ENCODE data around the gene TM4SF18.
"Not testable (repeated sequence)": the region's sequence is repeated elsewhere in the genome, so short reads cannot be mapped to it uniquely, and the experiment has no call there.

Gene TM4SF18

GRCh38 chr3:149368674-149369497 is 35.5 kb upstream of the TM4SF18 start:
- in situ Hi-C loops (cut with HindIII; ENCODE audit: low sequenced_read_pairs): no loop called here

- in situ Hi-C loops (cut with HindIII; ENCODE audit: low sequenced_read_pairs): no loop called here
These were observed 34.8 kb upstream of the TM4SF18 start for GRCh38 chr3:149368201-149368673.

DNA sequence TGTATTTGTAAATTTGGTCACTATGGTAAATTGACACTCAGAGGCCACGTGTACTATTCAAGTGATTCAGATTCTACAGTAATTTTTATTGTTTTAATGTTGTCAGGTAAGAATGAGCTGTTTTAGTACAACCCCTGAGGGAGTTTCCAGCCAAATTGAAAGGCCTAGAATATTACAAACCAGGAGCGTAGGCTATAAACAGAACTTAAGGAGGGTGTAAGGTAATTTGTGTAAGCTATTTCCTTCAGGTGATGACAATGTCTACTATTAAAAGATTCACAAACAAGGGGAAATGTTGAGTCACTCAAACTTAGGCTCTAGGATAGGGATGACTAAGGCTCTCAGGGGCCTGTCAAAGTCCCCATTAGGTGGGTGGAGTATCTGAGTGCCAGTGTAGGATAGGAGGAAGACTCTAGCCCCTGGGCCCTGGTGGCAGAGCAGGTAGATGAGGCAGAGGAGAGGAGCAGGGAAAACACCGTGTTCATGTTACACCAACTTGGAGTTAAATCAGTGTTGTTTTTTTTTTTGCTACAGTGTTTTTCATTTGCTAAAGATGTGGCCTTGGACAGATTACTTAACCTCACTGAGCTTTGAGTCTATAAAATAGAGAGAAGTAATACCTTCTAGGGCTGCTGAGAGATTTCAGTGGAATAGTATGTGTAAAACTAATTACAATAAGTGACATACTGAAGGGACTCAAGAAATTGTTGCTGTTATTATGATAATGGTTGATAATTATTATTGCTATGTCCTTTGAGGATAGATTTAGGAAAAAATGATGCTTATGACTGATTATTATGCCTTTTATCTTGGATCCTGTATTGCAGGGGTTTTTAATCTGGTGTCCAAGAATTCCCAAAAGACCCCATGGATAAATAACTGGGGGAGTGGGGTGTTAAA is 33.8 kb upstream of the TM4SF18 start:
- in situ Hi-C loops (cut with HindIII; ENCODE audit: low sequenced_read_pairs): no loop called here

GRCh38 chr3:149366031-149366430 is 32.6 kb upstream of the TM4SF18 start:
- in situ Hi-C loops (cut with HindIII; ENCODE audit: low sequenced_read_pairs): no loop called here

DNA sequence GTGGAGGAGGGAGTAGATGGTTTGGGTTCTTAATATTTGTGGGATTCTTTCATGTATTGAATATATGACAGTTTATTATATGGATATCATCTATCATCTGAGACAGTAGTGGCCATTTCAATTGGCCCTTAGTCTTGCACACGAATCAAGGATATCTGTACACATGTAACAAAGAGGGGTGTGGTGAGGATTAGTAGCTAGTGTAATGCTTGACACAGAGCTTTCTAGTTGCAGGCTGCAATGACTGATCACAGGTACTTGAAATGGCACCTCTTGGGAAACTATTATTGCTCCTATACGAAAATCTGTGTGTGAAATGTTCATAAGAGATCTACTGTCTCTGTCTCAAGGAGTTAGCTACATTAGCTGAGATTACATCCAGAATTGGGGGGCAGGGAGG is 31.2 kb upstream of the TM4SF18 start:
- in situ Hi-C loops (cut with HindIII; ENCODE audit: low sequenced_read_pairs): no loop called here

DNA sequence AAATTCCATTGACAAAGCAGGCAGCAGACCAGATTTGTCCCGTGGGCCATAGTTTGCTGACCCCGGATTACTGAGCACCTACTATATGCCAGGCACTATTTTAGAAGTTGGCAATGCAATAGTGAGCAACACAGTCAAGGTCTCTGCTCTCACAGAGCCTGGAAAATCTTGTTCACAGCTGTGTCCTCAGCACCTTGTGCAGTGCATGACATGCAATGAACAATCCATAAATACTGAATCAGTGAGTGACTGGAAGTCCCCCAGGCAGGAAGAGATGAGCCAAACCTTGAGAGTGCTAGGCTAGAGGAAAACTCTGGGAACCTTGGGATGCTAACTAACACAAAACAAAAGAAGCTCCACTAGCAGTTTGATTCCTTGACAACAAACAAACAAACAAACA is 29.6 kb upstream of the TM4SF18 start:
- in situ Hi-C loops (cut with HindIII; ENCODE audit: low sequenced_read_pairs): no loop called here

DNA sequence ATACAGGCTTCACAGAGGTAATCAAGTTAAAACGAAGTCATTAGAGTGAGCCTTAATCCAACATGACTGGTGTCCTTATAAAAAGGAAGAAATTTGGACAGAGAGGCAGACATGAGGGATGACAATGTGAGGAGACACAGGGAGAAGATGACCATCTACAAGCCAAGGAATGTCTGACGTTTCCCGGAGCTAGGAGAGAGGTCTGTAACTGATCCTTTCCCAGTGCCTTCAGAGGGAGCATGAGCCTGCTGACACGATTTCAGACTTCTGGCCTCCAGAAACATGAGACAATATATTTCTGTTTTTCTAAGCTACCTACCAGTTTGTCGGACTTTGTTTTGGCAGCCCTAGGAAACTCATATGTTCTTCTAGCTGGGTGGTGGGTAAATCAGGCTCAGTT is 28.9 kb upstream of the TM4SF18 start:
- in situ Hi-C loops (cut with HindIII; ENCODE audit: low sequenced_read_pairs): no loop called here

- in situ Hi-C loops (cut with HindIII; ENCODE audit: low sequenced_read_pairs): loop anchor here (10.0 kb wide), 1 partner anchor 108 kb away; no protein-coding TSS in a partner anchor
These were observed 23.2 kb upstream of the TM4SF18 start for GRCh38 chr3:149356630-149357029.

DNA sequence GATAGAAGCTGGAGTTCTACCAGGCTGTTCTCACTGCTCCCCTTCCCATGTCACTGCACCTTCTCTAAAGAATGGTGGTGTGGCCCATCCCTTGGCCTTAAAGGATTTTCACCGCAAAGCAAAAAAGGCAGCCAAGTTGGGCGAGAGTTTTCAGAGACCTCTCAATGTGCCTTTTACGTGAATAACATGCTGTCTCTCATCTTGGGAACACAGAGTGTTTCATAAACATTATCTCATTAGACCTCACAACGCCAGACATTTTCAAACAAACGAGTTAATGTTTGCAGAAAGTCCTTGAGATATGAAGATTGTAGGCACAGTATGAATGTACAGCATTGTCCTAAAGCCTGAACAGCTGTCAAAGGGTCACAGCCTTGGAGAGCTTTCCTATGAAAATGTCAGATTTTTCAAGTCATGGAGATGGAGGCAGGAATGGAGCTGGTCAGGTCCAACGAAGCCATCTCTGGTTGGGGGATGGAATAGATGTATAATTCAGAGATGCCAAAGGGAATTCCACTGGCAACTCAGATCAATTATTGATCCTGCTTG is 22.7 kb upstream of the TM4SF18 start:
- in situ Hi-C loops (cut with HindIII; ENCODE audit: low sequenced_read_pairs): loop anchor here (10.0 kb wide), 1 partner anchor 109 kb away; no protein-coding TSS in a partner anchor

DNA sequence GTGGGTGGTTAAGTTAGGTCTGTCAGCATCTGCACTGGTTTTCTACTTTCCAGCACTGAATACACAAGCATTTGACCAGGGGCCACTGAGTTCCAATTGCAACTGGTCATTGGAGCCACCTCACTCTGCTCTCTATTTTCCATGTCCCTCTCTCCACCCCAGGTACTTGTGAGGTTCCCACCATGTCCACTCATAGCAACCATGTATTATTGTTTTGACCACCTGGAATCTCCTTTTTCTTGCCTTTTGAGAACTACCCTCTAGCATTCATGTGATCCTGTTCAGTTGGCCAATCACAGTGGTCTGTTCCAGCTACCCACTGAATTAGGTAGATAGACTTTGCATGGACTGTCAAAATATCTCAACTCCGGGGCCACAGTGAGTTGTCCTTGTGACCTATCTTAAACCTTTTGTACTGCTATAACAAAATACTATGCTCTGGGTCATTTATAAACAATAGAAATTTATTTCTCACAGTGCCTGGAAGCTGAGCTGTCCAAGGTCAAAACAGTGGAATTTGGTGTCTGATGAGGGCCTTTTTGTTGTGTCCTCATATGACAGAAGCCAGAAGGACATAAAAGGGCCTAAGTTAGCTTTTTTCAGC is 20.2 kb upstream of the TM4SF18 start:
- in situ Hi-C loops (cut with HindIII; ENCODE audit: low sequenced_read_pairs): loop anchor here (10.0 kb wide), 1 partner anchor 111 kb away; no protein-coding TSS in a partner anchor

DNA sequence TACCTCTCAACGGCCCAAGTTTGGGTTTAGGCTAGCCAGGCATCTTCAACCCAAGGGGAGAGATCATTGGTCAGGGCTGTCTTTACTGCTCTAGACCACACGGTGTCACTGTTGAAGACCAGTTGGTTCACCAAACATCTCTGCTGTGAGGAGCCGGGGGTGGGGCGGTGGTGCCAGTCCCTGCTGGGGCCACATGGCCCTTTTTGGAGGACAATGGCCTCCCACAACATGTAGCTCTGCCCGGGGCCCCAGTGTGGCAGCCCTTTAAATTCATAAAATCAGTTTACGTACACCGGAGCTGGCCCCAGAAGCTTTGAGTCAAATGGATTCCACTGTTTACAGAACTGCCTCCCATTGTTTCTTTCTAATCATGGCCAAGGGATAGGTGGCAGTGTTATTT is 19.1 kb upstream of the TM4SF18 start:
- in situ Hi-C loops (cut with HindIII; ENCODE audit: low sequenced_read_pairs): loop anchor here (10.0 kb wide), 1 partner anchor 112 kb away; no protein-coding TSS in a partner anchor

- in situ Hi-C loops (cut with HindIII; ENCODE audit: low sequenced_read_pairs): loop anchor here (5.0 kb wide), 1 partner anchor 33 kb away; the partner anchor contains the start of gene TM4SF1
These were observed 10.5 kb upstream of the TM4SF18 start for GRCh38 chr3:149343951-149344350.

- in situ Hi-C loops (cut with HindIII; ENCODE audit: low sequenced_read_pairs): loop anchor here (5.0 kb wide), 1 partner anchor 35 kb away; the partner anchor contains the start of gene TM4SF1
These were observed 9.3 kb upstream of the TM4SF18 start for GRCh38 chr3:149342413-149343380.

DNA sequence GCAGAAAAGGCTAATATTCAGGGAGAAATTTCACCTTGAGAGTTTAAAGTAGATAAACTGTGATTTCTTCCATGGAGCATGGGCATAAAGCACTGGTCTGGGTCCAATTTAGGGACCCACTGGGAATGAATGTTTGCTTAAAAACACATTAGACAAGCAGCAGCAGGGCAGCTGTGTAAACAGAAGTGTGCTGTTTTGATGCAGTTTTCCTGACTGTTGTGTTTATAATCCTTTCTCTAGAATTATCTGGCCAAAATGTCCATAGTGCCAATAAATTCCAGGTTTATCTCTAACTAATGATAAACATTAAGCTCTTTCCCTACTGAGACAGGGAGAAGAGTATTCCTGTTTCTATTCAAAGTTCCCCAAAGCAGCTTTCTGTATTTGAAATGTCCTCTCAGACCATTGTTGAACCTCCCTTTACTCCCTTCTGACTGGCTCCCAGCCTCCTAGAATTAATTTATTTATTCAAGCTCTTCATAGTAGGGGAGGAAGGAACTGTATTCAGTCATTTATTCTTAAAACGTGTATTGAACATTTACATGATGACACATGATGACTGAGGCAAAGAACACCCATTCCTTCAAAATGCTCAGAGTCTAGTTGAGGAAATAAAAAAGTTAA is 7.0 kb upstream of the TM4SF18 start:
- in situ Hi-C loops (cut with HindIII; ENCODE audit: low sequenced_read_pairs): loop anchor here (5.0 kb wide), 1 partner anchor 37 kb away; the partner anchor contains the start of gene TM4SF1

DNA sequence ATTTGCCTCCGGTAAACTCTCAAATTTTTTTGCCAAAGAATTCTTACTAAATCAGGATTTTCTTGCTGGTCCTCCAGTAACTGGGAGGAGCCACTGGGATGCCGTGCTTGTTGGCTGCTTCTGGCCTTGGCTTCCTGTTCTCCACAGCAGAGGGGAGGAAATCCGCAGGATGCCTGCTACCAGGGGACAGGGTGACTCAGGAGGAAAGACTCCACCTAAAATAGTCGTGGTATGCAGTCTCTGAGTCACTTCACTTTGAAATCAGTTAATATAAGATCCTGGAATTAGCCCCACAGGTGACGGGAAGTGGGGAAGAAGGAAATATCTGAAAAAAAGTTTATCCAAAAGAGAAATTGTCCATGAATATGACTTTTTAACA is 6.5 kb upstream of the TM4SF18 start:
- in situ Hi-C loops (cut with HindIII; ENCODE audit: low sequenced_read_pairs): loop anchor here (5.0 kb wide), 1 partner anchor 37 kb away; the partner anchor contains the start of gene TM4SF1

GRCh38 chr3:149337486-149337885 is 4.0 kb upstream of the TM4SF18 start:
- in situ Hi-C loops (cut with HindIII; ENCODE audit: low sequenced_read_pairs): not testable (repeated sequence)

- in situ Hi-C loops (cut with HindIII; ENCODE audit: low sequenced_read_pairs): no loop called here
These were observed 3.5 kb upstream of the TM4SF18 start for GRCh38 chr3:149336925-149337324.

- in situ Hi-C loops (cut with HindIII; ENCODE audit: low sequenced_read_pairs): no loop called here
These were observed 665 bp downstream of the TM4SF18 start for GRCh38 chr3:149332771-149333170.

- in situ Hi-C loops (cut with HindIII; ENCODE audit: low sequenced_read_pairs): no loop called here
These were observed 1.1 kb downstream of the TM4SF18 start for GRCh38 chr3:149332227-149332765.
